Fibroblast of skin of left quadriceps (primary cell): ENCODE data around the gene GLRA1.
"Not testable (repeated sequence)": the region's sequence is repeated elsewhere in the genome, so short reads cannot be mapped to it uniquely, and the experiment has no call there.

Experiments
- DNase-seq, 2 experiments: peaks; one replicate each; pipeline ENCODE4 v3.0.0-alpha.2; 2013; ENCODE audit warnings: low read depth in 2 of 2

The GLRA1 gene

GRCh38 chr5:151917904-151918303, 6.7 kb downstream of the GLRA1 start:
- DNase-seq = no peak

DNA sequence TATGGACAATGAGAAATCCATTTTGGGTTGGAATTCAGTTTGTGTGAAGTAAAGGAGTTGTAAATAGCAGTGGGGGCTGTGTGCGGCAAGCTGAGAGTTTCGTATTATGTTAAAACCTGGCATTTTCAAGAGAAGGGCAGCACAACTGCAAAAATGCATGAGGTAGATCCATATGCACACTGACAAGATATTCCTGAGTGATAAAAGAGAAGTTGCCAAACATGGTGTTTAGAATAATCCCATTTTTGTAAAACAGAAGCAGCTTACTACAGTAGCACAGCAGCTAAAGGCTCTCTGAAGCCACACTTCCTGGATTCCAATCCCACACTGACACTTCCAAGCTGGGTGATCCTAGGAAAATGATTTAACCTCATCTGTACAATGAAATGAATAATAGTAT, 11.2 kb downstream of the GLRA1 start:
- no peak for DNase-seq

DNA sequence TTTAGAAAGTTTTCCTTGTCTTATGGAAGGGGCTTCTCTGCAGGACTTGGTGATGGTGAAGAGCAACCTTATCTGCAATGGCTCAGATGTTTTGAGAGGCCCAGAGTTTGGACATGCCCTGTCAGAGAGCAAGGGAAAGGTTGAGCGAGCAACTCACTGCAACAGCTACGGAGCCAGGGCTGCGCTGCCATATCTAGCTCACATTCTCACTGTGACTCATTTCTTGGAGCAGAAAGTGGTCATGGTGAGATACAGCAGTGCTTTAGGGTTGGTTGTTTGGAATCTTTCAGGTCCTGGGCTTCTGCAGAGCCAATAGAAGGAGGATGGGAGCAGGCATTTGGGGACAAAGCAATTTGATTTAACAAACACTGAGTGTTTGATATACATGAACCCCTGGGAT, 12.3 kb downstream of the GLRA1 start:
- no peak for DNase-seq

GRCh38 chr5:151911011-151911410, 13.6 kb downstream of the GLRA1 start:
- no peak for DNase-seq

DNA sequence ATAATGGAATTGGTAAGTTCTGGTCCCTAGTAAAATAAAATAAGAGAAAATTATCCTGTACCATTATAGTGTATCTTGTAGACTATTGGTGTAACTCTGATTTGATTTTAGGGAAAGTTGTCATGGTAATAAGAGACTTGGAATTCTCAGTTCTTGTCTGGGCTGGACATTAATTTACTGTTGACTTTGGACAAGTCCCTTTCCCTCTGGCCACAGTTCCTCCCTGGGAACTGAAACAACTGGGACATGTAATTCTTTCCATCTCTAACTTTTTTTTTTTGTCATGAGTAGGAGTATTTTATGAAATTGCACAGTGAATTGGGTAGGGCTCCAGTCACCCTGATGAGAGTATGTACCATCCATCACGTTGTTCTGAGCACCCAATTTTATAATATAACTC, 15.0 kb downstream of the GLRA1 start:
- no peak for DNase-seq

- no peak for DNase-seq
Observed at GRCh38 chr5:151906246-151906645, 18.4 kb downstream of the GLRA1 start.

- DNase-seq = no peak
Observed at GRCh38 chr5:151905557-151905961, 19.1 kb downstream of the GLRA1 start.

DNA sequence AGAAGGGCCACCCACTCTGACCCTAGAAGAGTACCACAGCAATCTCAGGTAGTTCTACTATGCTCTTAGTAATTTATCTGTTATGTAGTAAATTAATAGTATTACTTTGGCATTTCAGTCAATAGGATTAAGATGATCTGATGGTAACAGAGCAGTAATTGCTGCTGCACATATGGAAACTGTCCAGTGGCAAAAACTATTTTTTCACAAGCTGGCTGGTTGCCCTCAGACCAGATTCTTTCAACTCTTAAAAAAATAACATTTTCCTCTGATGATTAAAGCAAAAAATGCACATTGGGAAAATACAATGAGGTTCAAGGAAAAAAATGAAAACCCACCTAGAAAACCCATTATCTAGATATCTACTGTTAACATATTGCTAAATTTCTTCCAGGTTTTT, 19.7 kb downstream of the GLRA1 start:
- no peak for DNase-seq

GRCh38 chr5:151904127-151904526, 20.5 kb downstream of the GLRA1 start:
- no peak for DNase-seq

DNA sequence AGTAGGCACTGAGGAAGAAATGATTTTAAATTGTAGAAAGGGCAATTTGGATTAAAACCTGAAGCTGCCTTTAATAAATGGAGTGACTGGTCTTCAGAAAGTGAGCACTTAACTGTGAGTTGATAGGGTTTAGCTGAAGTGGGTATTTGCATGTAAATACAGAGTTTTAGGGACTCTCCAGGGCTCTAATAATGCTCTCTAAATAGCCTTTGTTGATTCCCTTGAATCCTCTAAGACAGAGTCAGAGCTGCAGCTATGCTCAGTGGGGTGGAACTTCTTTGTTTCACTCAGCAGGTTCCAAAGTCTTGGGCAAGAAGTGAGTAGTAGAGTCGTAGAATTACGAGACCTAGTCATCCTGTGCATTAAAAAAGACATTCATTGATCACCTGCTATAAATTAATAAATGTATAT, 21.4 kb downstream of the GLRA1 start:
- DNase-seq = no peak

- no peak for DNase-seq
Observed at GRCh38 chr5:151902215-151902614, 22.4 kb downstream of the GLRA1 start.

- no peak for DNase-seq
Observed at GRCh38 chr5:151901611-151902010, 23.0 kb downstream of the GLRA1 start.

- no peak for DNase-seq
Observed at GRCh38 chr5:151900891-151901290, 23.8 kb downstream of the GLRA1 start.

DNA sequence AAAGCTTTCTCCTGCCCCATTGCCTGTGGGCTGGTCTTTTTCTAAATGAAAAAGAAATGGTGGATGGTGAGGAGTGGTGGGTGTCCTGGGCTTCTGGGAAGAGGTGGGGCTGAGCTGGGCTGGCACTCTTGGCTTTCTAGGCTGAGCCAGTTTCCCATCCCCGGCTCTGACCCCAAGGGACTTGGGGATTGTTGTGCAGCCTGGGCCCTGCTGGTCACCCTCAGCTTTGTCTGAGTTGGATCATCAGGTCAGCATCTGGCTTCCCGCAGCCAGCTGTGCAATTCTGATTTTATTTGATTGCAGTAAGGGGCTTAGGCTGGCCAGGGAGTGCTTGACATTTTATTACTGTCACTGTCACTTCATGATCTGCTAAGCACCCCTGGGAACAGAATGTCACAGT, 25.3 kb downstream of the GLRA1 start:
- no peak for DNase-seq

GRCh38 chr5:151897896-151898295, 26.8 kb downstream of the GLRA1 start:
- DNase-seq = no peak

- DNase-seq = no peak
Observed at GRCh38 chr5:151897020-151897552, 27.6 kb downstream of the GLRA1 start.

GRCh38 chr5:151896031-151896691, 28.5 kb downstream of the GLRA1 start:
- peak; percentile 59 to 64 for DNase-seq

- DNase-seq = no peak
Observed at GRCh38 chr5:151895660-151896030, 29.0 kb downstream of the GLRA1 start.

DNA sequence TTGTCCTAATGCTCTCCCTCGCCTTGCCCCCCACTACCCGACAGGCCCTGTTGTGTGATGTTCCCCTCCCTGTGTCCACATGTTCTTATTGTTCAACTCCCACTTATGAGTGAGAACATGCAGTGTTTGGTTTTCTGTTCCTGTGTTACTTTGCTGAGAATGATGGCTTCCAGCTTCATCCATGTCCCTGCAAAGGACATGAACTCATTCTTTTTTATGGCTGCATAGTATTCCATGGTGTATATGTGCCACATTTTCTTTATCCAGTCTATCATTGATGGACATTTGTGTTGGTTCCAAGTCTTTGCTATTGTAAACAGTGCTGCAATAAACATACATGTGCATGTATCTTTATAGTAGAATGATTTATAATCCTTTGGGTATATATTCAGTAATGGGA, 31.2 kb downstream of the GLRA1 start:
- DNase-seq = not testable (repeated sequence)

- DNase-seq = no peak
Observed at GRCh38 chr5:151892393-151892792, 32.3 kb downstream of the GLRA1 start.

DNA sequence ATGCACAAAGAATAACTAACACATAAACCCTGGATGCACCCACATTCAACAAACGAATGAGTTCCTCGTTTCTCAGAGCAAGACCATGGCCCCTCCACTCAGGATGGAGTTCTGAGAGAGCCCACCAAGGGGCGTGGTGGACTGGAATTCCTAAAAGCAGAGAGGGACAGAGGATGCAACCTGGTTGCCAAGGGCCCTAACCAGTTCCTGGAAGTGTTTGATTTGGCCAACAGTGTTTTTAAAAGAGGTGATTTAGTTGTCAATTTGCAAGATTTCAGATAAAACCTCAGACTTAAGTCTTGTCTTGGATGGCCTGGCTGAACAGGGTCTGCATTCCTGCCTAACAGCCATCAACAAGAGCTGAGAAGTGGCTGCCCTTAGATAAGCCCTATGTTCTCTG, 34.4 kb downstream of the GLRA1 start:
- DNase-seq = no peak

- no peak for DNase-seq
Observed at GRCh38 chr5:151889614-151890013, 35.0 kb downstream of the GLRA1 start.

DNA sequence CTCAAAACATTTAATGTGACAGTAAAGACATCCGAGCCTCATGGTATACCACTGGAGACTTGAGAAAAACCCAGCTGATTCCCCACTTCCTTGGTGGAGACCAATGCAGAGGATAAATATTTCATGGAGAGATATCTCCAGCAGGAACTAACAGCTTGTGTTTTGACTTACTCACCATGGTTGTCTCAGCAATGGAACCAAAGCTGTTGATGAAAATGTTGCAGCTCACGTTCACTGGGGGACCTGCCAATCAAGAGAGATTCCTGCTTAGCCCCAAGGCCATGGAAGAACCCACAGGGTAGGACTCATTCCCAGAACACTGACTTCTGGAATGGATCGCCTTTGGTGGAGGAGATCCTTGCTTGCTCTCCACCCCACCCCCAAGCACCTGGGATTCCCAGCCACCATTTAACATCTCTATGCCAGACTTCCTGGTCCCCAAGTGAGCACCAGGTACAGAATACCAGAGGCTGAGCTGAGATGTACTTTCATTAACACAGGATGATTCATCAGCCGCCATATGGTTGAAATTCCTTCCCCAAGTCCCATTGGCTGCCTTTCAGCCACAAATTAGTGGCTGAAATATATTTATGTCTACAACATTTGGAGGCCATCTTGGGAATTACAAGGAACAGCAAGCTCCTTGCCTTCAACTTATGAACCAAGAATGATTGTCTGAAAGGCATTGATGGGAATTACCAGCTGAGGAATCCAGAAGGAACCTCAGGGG, 37.9 kb downstream of the GLRA1 start:
- no peak for DNase-seq
